GM19328 (cell line): ENCODE measurements around the gene TOM1L1.
"Not testable (repeated sequence)": the region's sequence is repeated elsewhere in the genome, so short reads cannot be mapped to it uniquely, and the experiment has no call there.

Experiments
- ATAC-seq: cut with Tn5 transposase; IDR thresholded peaks from one replicate; pipeline ENCODE4 v1.9.1; 2021; ENCODE audit warnings: mild to moderate bottlenecking, moderate library complexity; ENCODE audit not compliant: unreplicated experiment

Gene TOM1L1, protein sequence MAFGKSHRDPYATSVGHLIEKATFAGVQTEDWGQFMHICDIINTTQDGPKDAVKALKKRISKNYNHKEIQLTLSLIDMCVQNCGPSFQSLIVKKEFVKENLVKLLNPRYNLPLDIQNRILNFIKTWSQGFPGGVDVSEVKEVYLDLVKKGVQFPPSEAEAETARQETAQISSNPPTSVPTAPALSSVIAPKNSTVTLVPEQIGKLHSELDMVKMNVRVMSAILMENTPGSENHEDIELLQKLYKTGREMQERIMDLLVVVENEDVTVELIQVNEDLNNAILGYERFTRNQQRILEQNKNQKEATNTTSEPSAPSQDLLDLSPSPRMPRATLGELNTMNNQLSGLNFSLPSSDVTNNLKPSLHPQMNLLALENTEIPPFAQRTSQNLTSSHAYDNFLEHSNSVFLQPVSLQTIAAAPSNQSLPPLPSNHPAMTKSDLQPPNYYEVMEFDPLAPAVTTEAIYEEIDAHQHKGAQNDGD

DNA sequence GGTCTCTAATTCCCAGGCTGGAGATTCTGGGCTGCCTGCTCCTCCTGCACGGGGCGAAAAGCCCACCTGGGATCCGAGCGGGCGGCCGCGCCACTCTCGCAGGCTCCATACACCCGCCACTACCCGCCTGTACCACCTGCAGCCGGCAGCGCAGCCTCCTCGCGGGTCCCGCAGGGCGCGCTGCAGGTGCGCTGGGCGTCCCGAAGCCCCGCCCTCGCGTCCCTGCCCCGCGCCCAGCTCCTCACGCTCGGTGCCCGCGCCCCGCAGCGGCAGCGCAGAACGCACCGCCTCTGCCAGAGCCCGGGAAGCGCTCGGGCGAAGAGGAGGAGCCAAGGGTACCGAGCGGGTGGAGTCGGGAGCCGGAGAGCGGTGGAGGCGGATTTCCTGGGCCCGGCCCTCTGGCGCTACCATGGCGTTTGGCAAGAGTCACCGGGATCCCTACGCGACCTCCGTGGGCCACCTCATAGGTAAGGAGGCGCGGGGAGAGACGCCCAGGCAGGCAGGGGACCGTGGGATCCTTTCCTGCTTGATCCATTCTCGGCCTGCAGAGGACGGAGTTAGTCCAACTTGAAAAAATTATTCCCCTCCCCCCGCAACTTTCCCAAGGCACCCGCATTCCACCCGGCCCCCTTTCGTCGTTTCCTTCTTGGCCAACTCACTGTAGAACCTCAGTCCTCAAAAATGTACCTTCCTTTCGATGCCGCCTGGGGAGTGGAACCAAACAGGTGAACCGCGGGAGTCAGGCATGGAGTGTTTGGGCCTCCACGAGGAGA lies at the start of gene TOM1L1:
TOM1L1 (plus strand) TSS at position 396 of the 773 bp plus-strand sequence; CDS start at position 410, 14 bp downstream.
- ATAC-seq: no peak

GRCh38 chr17:54859187-54859586 lies 41.5 kb upstream of the TOM1L1 start:
- ATAC-seq: no peak

DNA sequence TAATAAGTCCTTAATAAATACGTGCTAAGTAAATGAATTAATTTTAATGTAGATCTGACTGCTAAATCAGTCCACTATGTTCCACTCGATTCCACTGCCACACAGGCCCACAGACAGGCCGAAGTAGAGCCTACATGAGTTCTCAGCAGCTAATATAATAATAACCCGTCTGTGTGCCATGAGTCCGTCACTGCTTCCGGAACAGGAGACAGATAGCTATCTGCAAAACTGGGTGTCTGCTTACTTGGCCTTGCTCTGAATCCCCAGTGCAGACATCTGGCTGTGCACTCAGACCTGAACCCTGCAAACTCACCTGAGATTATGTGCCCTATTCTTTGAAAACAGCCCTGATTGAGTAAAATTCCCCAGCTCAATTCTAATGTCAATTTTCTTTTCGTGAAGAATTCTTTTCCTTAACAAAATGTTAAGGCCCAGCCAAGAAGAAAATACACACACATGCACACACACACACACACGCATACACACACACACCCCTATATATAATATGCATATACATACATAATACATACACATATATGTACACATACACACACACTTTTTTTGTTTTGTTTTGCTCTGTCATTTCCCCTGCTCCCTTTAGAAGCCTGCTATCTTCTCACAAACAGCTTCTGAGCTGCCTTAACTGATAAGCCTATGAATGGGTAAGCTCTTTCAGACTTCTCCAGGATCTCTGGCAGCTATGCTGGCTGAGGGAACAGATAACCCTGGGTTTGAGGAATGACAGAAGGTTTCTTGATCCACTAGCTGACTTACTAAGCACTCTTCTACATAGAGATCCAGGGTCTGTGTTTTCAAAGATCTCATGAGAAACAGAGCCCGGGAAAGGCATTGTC lies 39.8 kb upstream of the TOM1L1 start:
- no peak for ATAC-seq

GRCh38 chr17:54861471-54861983 lies 39.1 kb upstream of the TOM1L1 start:
- ATAC-seq: no peak

DNA sequence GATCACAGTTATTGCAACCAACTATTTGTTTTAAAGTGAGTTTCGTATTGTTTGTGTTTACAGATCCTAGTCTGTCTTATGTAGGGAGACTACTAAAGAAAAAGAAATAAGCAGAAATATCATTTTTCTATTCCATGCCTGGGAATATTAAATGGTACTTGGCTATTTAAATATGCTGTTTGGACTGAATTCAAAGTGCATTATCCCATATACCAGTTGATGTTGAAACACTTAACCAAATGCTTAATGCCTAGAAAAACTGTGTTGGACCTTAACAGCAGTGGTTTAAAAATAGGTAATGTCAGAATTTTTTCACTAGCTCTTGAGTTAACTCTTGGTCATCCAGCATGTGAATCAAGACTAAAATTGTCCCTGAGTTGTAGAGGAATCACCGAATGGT lies 37.5 kb upstream of the TOM1L1 start:
- no peak for ATAC-seq

DNA sequence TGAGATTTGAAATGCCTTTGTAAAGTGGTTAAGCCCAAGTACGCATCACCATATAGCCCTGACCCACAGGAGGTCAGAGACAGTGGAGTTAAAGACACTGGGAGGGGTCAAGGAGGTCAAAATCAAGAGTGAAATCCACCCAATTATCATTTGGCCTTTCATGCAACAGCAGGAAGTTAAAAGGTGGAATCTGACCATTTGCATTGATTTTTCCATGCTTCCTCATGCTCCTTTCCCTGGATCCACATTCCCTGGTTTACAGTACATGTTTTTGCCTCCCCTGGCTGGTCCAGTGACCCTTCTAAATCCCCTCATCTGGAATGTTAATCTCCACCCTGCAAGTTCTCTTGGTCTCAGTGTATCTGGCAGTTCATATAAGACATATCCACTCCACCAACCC lies 36.6 kb upstream of the TOM1L1 start:
- no peak for ATAC-seq

DNA sequence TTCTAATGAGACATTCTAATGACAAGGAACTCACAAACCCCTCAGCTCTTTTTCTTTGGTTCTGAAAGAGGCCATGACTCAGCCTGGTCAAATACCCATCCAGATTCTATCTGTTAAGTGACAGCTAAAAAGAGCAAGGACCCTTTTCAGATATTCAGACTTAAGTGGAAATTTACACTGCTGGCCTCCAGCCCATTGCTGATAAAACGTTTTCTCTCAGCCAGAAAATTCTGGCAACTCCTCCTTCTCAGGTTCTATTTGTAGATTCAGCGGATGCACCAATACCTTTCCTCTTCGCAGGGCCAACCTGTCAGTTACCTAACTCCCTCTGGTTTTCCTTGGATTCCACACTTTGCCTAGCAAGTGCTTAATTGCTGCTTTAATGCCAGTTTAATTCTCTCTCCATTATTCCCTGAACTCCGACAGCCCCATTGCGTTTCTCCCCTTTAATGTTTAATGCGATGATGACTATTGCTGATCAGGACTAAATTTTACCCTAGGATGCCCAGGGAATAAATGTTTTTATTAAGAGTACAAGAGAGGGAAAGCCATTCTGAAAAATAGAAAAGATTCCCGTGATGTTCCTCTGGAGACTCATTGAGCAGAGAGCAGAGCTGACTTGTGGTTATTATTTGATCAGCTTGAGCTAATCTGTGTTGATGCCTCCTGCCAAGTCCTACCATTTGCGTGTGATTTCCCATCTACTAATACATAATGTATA lies 35.9 kb upstream of the TOM1L1 start:
- no peak for ATAC-seq

- no peak for ATAC-seq
Observed at GRCh38 chr17:54867634-54868033, 33.0 kb upstream of the TOM1L1 start.

GRCh38 chr17:54870671-54871175 lies 29.9 kb upstream of the TOM1L1 start:
- no peak for ATAC-seq

DNA sequence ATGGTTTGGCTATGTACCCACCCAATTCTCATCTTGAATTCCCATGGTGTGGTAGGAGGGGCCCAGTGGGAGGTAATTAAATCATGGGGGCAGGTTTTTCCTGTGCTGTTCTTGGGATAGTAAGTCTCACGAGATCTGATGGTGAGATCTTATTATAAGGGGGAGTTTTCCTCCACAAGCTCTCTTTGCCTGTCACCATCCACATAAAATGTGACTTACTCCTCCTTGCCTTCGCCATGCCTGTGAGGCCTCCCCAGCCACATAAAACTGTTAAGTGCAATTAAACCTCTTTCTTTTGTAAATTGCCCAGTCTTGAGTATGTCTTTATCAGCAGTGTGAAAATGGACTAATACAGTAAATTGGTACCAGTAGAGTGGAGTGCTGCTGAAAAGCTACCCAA lies 24.7 kb upstream of the TOM1L1 start:
- not testable (repeated sequence) for ATAC-seq

GRCh38 chr17:54876656-54877195 lies 23.9 kb upstream of the TOM1L1 start:
- ATAC-seq: no peak

- no peak for ATAC-seq
Observed at GRCh38 chr17:54881255-54881972, 19.2 kb upstream of the TOM1L1 start.

GRCh38 chr17:54882371-54882770 lies 18.3 kb upstream of the TOM1L1 start:
- no peak for ATAC-seq

- peak; percentile 81 for ATAC-seq
Observed at GRCh38 chr17:54882950-54883349, 17.7 kb upstream of the TOM1L1 start.

DNA sequence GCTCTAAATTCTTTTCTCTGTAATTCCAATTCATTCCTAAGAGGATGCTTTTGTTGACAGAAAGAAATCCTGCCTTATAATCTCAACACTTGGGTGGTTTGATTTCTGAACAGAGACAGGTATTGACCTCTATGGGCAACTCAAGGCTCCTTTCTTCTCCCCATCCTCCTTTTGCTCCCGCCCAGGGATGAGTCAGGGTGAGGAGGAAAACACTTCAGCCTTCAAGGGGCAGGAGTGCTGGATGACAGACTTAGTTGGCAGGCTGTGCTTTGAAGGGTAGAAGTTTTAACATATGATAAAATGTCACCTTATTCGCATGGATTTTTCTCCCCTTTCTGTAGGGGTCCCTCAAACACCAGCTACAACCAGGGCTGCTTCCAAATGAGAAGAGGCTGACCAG lies 16.7 kb upstream of the TOM1L1 start:
- ATAC-seq: no peak

GRCh38 chr17:54887787-54888186 lies 12.9 kb upstream of the TOM1L1 start:
- no peak for ATAC-seq

- no peak for ATAC-seq
Observed at GRCh38 chr17:54888254-54888653, 12.4 kb upstream of the TOM1L1 start.

- no peak for ATAC-seq
Observed at GRCh38 chr17:54888981-54889380, 11.7 kb upstream of the TOM1L1 start.

- no peak for ATAC-seq
Observed at GRCh38 chr17:54891176-54891821, 9.4 kb upstream of the TOM1L1 start.
